Gastroesophageal sphincter (tissue), 4 donors: ENCODE data around the gene NEDD4L. TPM values are rescaled to one million over a fixed set of nuclear protein-coding genes. Genes with fewer than 3 reads are reported as not detected.

Source experiments
- ATAC-seq: fragments of 150-250 bp; one replicate; pipeline ENCODE4 v1.9.1; 2016; ENCODE audit warnings: mild to moderate bottlenecking, moderate library complexity
- H3K27ac ChIP-seq, 4 donors: fragments of 200-600 bp; sonication (generic) in 3 of 4; 1 replicate in 3 of 4; 2 replicates in 1 of 4; pipeline ENCODE4 v1.5.1; 2016 to 2019
- H3K27me3 ChIP-seq: fragments of 200-600 bp; sonication (generic); one replicate; pipeline ENCODE4 v1.5.1; 2019
- H3K36me3 ChIP-seq, 2 donors: fragments of 200-600 bp; sonication (generic); one replicate each; pipeline ENCODE4 v1.5.1; 2019; ENCODE audit warnings: control low read depth in 1 of 2
- H3K4me1 ChIP-seq, 3 donors: fragments of 200-600 bp; sonication (generic); 1 replicate in 2 of 3; 2 replicates in 1 of 3; pipeline ENCODE4 v1.5.1; 2016 to 2019; ENCODE audit warnings: control low read depth in 2 of 3
- H3K4me3 ChIP-seq, 2 donors: fragments of 200-600 bp; sonication (generic); one replicate each; pipeline ENCODE4 v1.5.1; 2019; ENCODE audit warnings: mild to moderate bottlenecking in 1 of 2, moderate library complexity in 1 of 2
- H3K9me3 ChIP-seq, 3 donors: fragments of 200-600 bp; sonication (generic); one replicate each; pipeline ENCODE4 v1.5.1; 2017 to 2019; ENCODE audit warnings: control low read depth in 2 of 3
- EP300 ChIP-seq: sonication (generic); formaldehyde crosslinking; IDR thresholded peaks from one replicate; pipeline ENCODE4 v1.6.1; 2017; ENCODE audit warnings: antibody characterized with exemption, mild to moderate bottlenecking
- POLR2A ChIP-seq, 2 donors: fragments of 450-650 bp; IDR thresholded peaks; one replicate each; pipeline ENCODE4 v1.6.1; 2017; ENCODE audit warnings: antibody characterized with exemption in 2 of 2, mild to moderate bottlenecking in 2 of 2, moderate library complexity in 1 of 2
- POLR2AphosphoS5 ChIP-seq: sonication (generic); formaldehyde crosslinking; IDR thresholded peaks from one replicate; pipeline ENCODE4 v1.6.1; 2017; ENCODE audit warnings: antibody characterized with exemption
- WGBS, 2 donors: methylation state at CpG; one replicate each; pipeline ENCODE4 v1.1.5; 2018; ENCODE audit warnings: low coverage in 1 of 2; 5-methylcytosine and 5-hydroxymethylcytosine counted together
- total RNA-seq, 4 donors: library from RNA; depleted of rRNA; stranded (reverse); fragments of >200 nt; gene quantifications; one replicate each; pipeline ENCODE4 v1.1.0, GENCODE V29; 2016
- TF ChIP-seq, protein P1 (sequence below), 4 experiments: fragments of 200-600 bp in 2 of 4; fragments of 450-650 bp in 2 of 4; sonication (generic) in 1 of 4; IDR thresholded peaks; one replicate each; pipeline ENCODE4 v1.5.1; 2017 to 2019; ENCODE audit warnings: antibody characterized with exemption in 4 of 4, mild to moderate bottlenecking in 2 of 4, moderate library complexity in 2 of 4

The NEDD4L gene
- total RNA-seq, 4 donors from 2014 or later, result 37.0 to 50.9 (median 43.0) TPM

DNA sequence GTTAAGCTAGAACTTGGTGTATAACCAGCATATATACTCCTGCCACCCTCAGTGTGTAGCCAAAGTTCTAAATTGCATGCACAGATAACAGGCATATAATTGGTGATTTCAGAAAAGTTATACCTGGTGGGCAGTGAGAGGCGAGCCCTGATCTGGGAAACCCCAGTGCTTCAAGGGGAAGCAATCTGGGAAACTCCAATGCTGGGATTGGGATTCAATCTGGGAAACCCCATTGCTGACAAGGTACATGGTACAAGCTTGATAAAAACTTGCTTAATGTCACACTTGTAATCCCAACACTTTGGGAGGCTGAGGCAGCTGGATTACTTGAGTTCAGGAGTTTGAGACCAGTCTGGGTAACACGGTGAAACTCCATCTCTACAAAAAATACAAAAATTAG lies 147.6 kb downstream of the NEDD4L start:
- H3K27me3 ChIP-seq, result no peaks in the 10 kb centered on the region
- no peak for ATAC-seq
- no peak overlapping the region for H3K27ac ChIP-seq
- peaks cover 0 to 46% (median 0%) of the 10 kb centered on the region in 3 donors for H3K4me1 ChIP-seq
- no peak for TF ChIP-seq EP300
- no peak for TF ChIP-seq POLR2AphosphoS5
- TF ChIP-seq, protein P1, sequence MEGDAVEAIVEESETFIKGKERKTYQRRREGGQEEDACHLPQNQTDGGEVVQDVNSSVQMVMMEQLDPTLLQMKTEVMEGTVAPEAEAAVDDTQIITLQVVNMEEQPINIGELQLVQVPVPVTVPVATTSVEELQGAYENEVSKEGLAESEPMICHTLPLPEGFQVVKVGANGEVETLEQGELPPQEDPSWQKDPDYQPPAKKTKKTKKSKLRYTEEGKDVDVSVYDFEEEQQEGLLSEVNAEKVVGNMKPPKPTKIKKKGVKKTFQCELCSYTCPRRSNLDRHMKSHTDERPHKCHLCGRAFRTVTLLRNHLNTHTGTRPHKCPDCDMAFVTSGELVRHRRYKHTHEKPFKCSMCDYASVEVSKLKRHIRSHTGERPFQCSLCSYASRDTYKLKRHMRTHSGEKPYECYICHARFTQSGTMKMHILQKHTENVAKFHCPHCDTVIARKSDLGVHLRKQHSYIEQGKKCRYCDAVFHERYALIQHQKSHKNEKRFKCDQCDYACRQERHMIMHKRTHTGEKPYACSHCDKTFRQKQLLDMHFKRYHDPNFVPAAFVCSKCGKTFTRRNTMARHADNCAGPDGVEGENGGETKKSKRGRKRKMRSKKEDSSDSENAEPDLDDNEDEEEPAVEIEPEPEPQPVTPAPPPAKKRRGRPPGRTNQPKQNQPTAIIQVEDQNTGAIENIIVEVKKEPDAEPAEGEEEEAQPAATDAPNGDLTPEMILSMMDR (IDR thresholded peaks at IDR 0.05), result no peak
- TF ChIP-seq POLR2A (IDR thresholded peaks at IDR 0.05), result no peak
- no peaks in the 10 kb centered on the region for H3K9me3 ChIP-seq
- H3K36me3 ChIP-seq, result no peaks in the 10 kb centered on the region
- H3K4me3 ChIP-seq, result no peak overlapping the region
- 83 to 100% methylated on average over 1 of the region's 2 CpGs for WGBS, 2 donors

GRCh38 chr18:58192519-58192918 lies 148.5 kb downstream of the NEDD4L start:
- Histone ChIP-seq H3K9me3 (no peaks in the 10 kb centered on the region), H3K4me3 (no peak overlapping the region), H3K36me3 (no peaks in the 10 kb centered on the region), H3K27ac (peak overlapping the region in 2 of 4 donors; percentile 33 to 53), H3K27me3 (no peaks in the 10 kb centered on the region), H3K4me1 (peaks cover 0 to 39% (median 0%) of the 10 kb centered on the region in 3 donors)
- TF ChIP-seq POLR2A (IDR thresholded peaks at IDR 0.05), result no peak
- no peak for TF ChIP-seq EP300
- no peak for TF ChIP-seq POLR2AphosphoS5
- TF ChIP-seq, protein P1 (IDR thresholded peaks at IDR 0.05), result no peak
- WGBS, 2 donors, result 57 to 87% methylated on average over 2 to 3 of the region's 4 CpGs
- no peak for ATAC-seq

GRCh38 chr18:58194028-58194427 lies 150.0 kb downstream of the NEDD4L start:
- Histone ChIP-seq H3K9me3 (no peaks in the 10 kb centered on the region), H3K27me3 (no peaks in the 10 kb centered on the region), H3K36me3 (no peaks in the 10 kb centered on the region), H3K4me3 (no peak overlapping the region), H3K27ac (no peak overlapping the region), H3K4me1 (peaks cover 0 to 32% (median 0%) of the 10 kb centered on the region in 3 donors)
- TF ChIP-seq POLR2A (IDR thresholded peaks at IDR 0.05), result no peak
- no peak for TF ChIP-seq POLR2AphosphoS5
- TF ChIP-seq, protein P1 (IDR thresholded peaks at IDR 0.05), result no peak
- TF ChIP-seq EP300, result no peak
- no peak for ATAC-seq
- WGBS, 2 donors, result 46 to 82% methylated on average over 4 of the region's 8 CpGs

- Histone ChIP-seq H3K27me3 (no peaks in the 10 kb centered on the region), H3K9me3 (no peaks in the 10 kb centered on the region), H3K4me1 (peaks cover 0 to 25% (median 0%) of the 10 kb centered on the region in 3 donors), H3K27ac (peak overlapping the region; percentile 57 to 80 (median 66)), H3K4me3 (peak overlapping the region; percentile 31 to 51), H3K36me3 (no peaks in the 10 kb centered on the region)
- WGBS, 2 donors, result 18 to 21% methylated on average over 2 to 9 of the region's 25 CpGs
- TF ChIP-seq EP300 (no peak), POLR2AphosphoS5 (no peak), POLR2A (IDR thresholded peaks at IDR 0.05) (no peak)
- TF ChIP-seq, protein P1 (IDR thresholded peaks at IDR 0.05), result no peak
- ATAC-seq, result peak; percentile 62
Measured at GRCh38 chr18:58195278-58195765, 151.3 kb downstream of the NEDD4L start.

- Histone ChIP-seq H3K36me3 (no peaks in the 10 kb centered on the region), H3K27ac (peak overlapping the region; percentile 27 to 80 (median 66)), H3K9me3 (no peaks in the 10 kb centered on the region), H3K27me3 (no peaks in the 10 kb centered on the region), H3K4me1 (peaks cover 0 to 29% (median 0%) of the 10 kb centered on the region in 3 donors), H3K4me3 (peak overlapping the region; percentile 31 to 51)
- ATAC-seq, result no peak
- TF ChIP-seq EP300 (no peak), POLR2AphosphoS5 (no peak), POLR2A (IDR thresholded peaks at IDR 0.05) (no peak)
- TF ChIP-seq, protein P1 (IDR thresholded peaks at IDR 0.05), result no peak
- WGBS, 2 donors, result 60 to 68% methylated on average over 3 of the region's 3 CpGs
Measured at GRCh38 chr18:58196164-58196563, 152.1 kb downstream of the NEDD4L start.
